Tibial nerve (tissue), 4 donors: ENCODE data around the gene RNF217. TPM values are rescaled to one million over a fixed set of nuclear protein-coding genes. Genes with fewer than 3 reads are reported as not detected.

Experiments
- DNase-seq, 2 donors: peaks; one replicate each; pipeline ENCODE4 v3.0.0-alpha.2; 2019; ENCODE audit warnings: low spot score in 2 of 2
- H3K27ac ChIP-seq, 4 donors: fragments of 200-600 bp; sonication (generic) in 3 of 4; one replicate each; pipeline ENCODE4 v1.5.1; 2017 to 2019; ENCODE audit warnings: mild to moderate bottlenecking in 1 of 4
- H3K27me3 ChIP-seq, 2 donors: fragments of 200-600 bp; sonication (generic) in 1 of 2; one replicate each; pipeline versions ENCODE4 v1.5.1 to v1.6.0; 2017 to 2019
- H3K36me3 ChIP-seq, 3 donors: fragments of 200-600 bp; sonication (generic); one replicate each; pipeline ENCODE4 v1.5.1; 2018 to 2019
- H3K4me1 ChIP-seq, 4 donors: fragments of 200-600 bp; sonication (generic) in 3 of 4; one replicate each; pipeline ENCODE4 v1.5.1; 2017 to 2019
- H3K4me3 ChIP-seq, 4 donors: fragments of 200-600 bp; sonication (generic) in 3 of 4; one replicate each; pipeline ENCODE4 v1.5.1; 2017 to 2019; ENCODE audit warnings: mild to moderate bottlenecking in 1 of 4, moderate library complexity in 1 of 4
- H3K9me3 ChIP-seq, 4 donors: fragments of 200-600 bp; sonication (generic) in 3 of 4; one replicate each; pipeline ENCODE4 v1.5.1; 2017 to 2019
- CTCF ChIP-seq, 5 experiments: fragments of 200-600 bp in 3 of 5; fragments of 450-650 bp in 2 of 5; sonication (generic) in 3 of 5; IDR thresholded peaks; one replicate each; pipeline ENCODE4 v1.5.1; 2016 to 2019; ENCODE audit warnings: antibody characterized with exemption in 5 of 5, mild to moderate bottlenecking in 3 of 5, moderate library complexity in 2 of 5
- EP300 ChIP-seq, 2 donors: sonication (generic); formaldehyde crosslinking; IDR thresholded peaks; one replicate each; pipeline ENCODE4 v1.6.1; 2017; ENCODE audit warnings: antibody characterized with exemption in 2 of 2, mild to moderate bottlenecking in 1 of 2
- POLR2A ChIP-seq, 2 donors: fragments of 450-650 bp; IDR thresholded peaks; one replicate each; pipeline ENCODE4 v1.6.1; 2017; ENCODE audit warnings: antibody characterized with exemption in 2 of 2, mild to moderate bottlenecking in 2 of 2, moderate library complexity in 2 of 2
- whole genome bisulfite sequencing, 2 donors: methylation state at CpG; one replicate each; pipeline ENCODE4 v1.1.5; 2018; 5-methylcytosine and 5-hydroxymethylcytosine counted together
- total RNA-seq, 4 donors: library from RNA; depleted of rRNA; stranded (reverse); fragments of >200 nt; gene quantifications; one replicate each; pipeline ENCODE4 v1.1.0, GENCODE V29; 2016

The RNF217 gene
- total RNA-seq, 4 donors from 2014 or later, result 26.7 to 40.2 (median 35.5) TPM

- H3K9me3 ChIP-seq, result no peaks in the 10 kb centered on the region
- H3K27ac ChIP-seq, result no peak overlapping the region
- no peak for TF ChIP-seq EP300 (IDR thresholded peaks at IDR 0.05)
- TF ChIP-seq POLR2A (IDR thresholded peaks at IDR 0.05), result no peak
- TF ChIP-seq CTCF (IDR thresholded peaks at IDR 0.05), result no peak
- H3K4me1 ChIP-seq, result peaks cover 0 to 29% (median 0%) of the 10 kb centered on the region in 4 donors
- no peaks in the 10 kb centered on the region for H3K36me3 ChIP-seq
- no peaks in the 10 kb centered on the region for H3K27me3 ChIP-seq
- DNase-seq, result no peak
- WGBS, 2 donors, result 95 to 97% methylated on average over 9 of the region's 9 CpGs
- no peak overlapping the region for H3K4me3 ChIP-seq
These were observed 25.9 kb downstream of the RNF217 start for GRCh38 chr6:124987999-124988591.

DNA sequence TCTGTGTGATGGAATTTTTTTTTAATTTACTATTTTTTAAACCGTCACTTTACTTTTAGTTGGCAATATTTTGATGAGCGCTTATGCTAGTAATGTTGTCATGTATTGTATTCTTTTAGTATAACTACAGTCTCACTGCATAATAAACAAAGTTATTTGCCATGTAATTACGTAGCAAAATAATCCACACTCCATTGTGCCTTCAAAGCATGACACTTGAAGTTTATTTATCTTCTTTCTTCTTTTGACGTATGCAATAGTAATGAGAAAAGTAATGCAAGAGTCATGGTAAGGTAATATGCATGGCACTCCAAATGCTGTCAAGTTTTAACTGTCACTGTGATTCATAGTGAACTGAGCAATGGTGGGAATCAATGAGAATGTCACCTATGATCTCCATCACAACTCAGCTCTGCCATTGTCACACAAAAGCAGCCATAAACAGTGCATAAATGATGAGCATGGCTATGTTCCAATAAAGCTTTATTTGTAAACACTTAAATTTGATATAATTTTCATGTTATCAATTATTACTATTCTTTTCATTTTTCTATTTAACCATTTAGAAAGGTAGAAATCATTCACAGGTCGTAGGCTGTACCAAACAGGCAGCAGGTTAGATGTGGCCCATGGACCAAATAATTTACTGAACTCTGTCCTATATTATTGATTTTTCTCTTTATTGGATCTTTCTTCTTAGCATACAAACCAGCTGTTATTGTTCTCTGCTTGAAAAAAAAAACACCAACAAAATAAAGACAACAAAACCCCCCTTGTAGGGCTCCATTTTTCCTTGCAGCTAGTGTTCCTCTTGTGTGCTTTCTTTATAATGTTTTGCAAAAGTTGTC is 27.1 kb downstream of the RNF217 start:
- TF ChIP-seq EP300 (IDR thresholded peaks at IDR 0.05), result no peak
- TF ChIP-seq POLR2A (IDR thresholded peaks at IDR 0.05), result no peak
- H3K27ac ChIP-seq, result no peak overlapping the region
- no peaks in the 10 kb centered on the region for H3K9me3 ChIP-seq
- no peaks in the 10 kb centered on the region for H3K36me3 ChIP-seq
- no peaks in the 10 kb centered on the region for H3K27me3 ChIP-seq
- DNase-seq, result no peak
- WGBS, 2 donors, result 79 to 96% methylated on average over 5 of the region's 5 CpGs
- H3K4me1 ChIP-seq, result peaks cover 0 to 22% (median 0%) of the 10 kb centered on the region in 4 donors
- H3K4me3 ChIP-seq, result no peak overlapping the region

GRCh38 chr6:124990988-124991387 is 28.8 kb downstream of the RNF217 start:
- no peak overlapping the region for H3K27ac ChIP-seq
- H3K4me1 ChIP-seq, result peaks cover 0 to 8% (median 0%) of the 10 kb centered on the region in 4 donors
- H3K4me3 ChIP-seq, result no peak overlapping the region
- no peaks in the 10 kb centered on the region for H3K9me3 ChIP-seq
- H3K27me3 ChIP-seq, result no peaks in the 10 kb centered on the region
- no peaks in the 10 kb centered on the region for H3K36me3 ChIP-seq
- TF ChIP-seq POLR2A (IDR thresholded peaks at IDR 0.05) (no peak), CTCF (IDR thresholded peaks at IDR 0.05) (no peak), EP300 (IDR thresholded peaks at IDR 0.05) (no peak)
- 97 to 100% methylated on average over 1 of the region's 1 CpG for WGBS, 2 donors
- no peak for DNase-seq

DNA sequence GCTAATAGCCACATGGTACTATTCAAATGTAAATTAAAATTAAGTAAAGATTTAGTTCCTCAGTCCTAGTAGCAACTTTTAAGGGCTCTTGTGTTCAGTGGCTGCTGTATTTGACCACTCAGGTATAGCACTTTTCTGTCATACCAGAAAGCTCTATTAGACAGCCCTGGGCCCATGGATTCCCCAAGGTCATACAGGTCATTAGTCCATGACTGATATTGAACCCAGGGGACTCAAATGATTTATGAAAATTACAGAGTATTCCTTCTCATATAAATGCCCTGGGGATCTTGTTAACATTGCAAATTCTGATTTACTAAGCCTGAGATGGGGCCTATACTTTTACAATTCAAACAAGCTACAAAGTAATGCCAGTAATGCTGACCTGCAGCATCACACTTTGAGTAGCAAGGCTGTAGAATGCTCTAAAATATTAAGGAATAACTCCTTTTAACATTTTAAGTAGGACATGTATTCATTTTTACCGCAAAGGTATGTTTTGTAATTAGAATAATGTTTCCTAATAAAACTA is 29.6 kb downstream of the RNF217 start:
- 96 to 100% methylated on average over 1 of the region's 1 CpG for WGBS, 2 donors
- Histone ChIP-seq H3K27me3 (no peaks in the 10 kb centered on the region), H3K9me3 (no peaks in the 10 kb centered on the region), H3K27ac (no peak overlapping the region), H3K36me3 (no peaks in the 10 kb centered on the region), H3K4me3 (no peak overlapping the region), H3K4me1 (peaks cover 0 to 3% (median 0%) of the 10 kb centered on the region in 4 donors)
- no peak for TF ChIP-seq CTCF (IDR thresholded peaks at IDR 0.05)
- no peak for TF ChIP-seq POLR2A (IDR thresholded peaks at IDR 0.05)
- TF ChIP-seq EP300 (IDR thresholded peaks at IDR 0.05), result no peak
- no peak for DNase-seq

GRCh38 chr6:124993327-124993726 is 31.1 kb downstream of the RNF217 start:
- H3K4me1 ChIP-seq, result peaks cover 0 to 3% (median 0%) of the 10 kb centered on the region in 4 donors
- H3K4me3 ChIP-seq, result no peak overlapping the region
- no peak for DNase-seq
- no peaks in the 10 kb centered on the region for H3K27me3 ChIP-seq
- TF ChIP-seq EP300 (IDR thresholded peaks at IDR 0.05) (no peak), POLR2A (IDR thresholded peaks at IDR 0.05) (no peak), CTCF (IDR thresholded peaks at IDR 0.05) (no peak)
- H3K36me3 ChIP-seq, result no peaks in the 10 kb centered on the region
- WGBS, 2 donors, result 89 to 90% methylated on average over 6 of the region's 6 CpGs
- H3K9me3 ChIP-seq, result no peaks in the 10 kb centered on the region
- H3K27ac ChIP-seq, result no peak overlapping the region
